Ammon's horn (tissue), 1 donor: ENCODE measurements around the gene PRC1.

Experiments used
- DNase-seq: peaks from one replicate; pipeline ENCODE4 v3.0.0-alpha.2; 2016; ENCODE audit warnings: low spot score

The PRC1 gene

DNA sequence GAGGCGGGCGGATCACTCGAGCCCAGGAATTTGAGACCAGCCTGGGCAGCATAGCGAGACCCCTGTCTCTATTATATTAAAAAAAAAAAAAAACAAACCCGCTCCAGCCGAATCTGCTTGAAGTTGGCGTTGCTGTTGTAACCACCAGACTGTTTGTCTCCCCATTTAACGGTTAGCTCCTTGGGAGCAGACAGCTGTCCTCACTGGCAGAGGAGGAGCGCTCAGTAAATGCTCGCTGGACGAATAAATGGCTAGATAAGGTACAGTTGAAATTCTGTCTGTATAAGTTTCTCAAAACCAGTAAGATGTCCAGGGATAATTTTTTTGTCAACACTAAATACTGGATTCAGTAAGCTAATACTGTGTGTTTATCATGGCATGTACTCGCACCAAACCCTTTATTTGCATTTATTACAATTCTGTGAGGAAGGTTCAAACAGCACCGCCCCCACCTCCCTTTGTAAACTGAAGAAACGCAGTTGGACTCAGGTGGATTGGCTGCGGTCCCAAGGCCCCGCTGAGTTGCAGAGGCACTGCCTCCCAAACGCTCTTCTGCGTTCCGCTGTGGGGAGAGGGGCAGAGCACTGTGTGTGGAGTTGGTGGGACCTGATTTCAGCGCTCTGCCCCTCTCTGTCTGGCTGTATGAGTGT lies 38.6 kb downstream of the PRC1 start:
- no peak for DNase-seq

DNA sequence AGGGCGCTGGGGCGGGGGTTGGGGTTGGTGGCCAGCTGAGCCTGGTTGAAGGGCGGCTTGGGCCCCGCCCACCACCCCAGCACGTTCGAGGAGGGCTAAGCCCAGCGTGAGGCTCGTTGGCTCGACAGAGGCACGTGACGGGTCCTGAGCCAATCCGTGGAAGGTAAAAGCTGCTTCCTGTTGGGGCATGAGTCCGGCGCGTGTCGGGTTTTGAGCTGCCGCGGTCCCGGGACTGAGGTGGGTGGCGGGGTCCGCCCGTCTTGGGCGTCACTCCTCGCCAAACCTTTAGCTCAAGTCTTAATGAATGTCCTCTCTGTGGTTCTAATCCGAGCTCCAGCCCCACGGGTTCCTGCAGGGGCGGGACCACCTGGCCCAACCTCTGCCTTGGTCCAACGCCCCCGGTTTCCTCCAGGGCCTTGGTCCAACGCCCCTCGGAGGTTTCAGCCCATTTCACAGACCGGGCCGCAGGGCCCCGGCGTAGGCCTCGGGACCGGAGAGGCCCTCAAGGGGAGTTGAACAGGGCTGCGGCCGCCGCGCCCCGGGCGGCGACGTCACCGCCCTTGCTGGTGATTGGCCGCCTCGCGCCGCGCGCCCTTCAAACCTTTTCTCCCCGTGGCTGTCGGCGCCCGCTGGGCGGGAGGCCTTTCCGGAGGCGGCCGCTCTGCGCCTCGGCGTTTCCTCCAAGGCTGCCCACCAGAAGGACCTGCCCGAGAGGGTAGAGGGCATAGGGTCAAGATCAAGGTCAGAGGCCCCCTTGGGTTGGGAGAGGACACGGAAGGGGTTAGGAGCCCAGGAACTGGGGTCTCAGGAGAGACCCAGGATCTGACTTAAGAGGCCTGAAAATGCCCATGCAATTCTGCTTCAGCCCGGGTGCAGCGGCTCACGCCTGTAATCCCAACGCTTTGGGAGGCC lies 39.4 kb downstream of the PRC1 start, which contains the start of gene RCCD1:
TSS of gene RCCD1 (plus strand) at position 173 of the 912 bp plus-strand sequence. CDS start 1,851 bp downstream, outside the sequence.
- peak; percentile 98 for DNase-seq

DNA sequence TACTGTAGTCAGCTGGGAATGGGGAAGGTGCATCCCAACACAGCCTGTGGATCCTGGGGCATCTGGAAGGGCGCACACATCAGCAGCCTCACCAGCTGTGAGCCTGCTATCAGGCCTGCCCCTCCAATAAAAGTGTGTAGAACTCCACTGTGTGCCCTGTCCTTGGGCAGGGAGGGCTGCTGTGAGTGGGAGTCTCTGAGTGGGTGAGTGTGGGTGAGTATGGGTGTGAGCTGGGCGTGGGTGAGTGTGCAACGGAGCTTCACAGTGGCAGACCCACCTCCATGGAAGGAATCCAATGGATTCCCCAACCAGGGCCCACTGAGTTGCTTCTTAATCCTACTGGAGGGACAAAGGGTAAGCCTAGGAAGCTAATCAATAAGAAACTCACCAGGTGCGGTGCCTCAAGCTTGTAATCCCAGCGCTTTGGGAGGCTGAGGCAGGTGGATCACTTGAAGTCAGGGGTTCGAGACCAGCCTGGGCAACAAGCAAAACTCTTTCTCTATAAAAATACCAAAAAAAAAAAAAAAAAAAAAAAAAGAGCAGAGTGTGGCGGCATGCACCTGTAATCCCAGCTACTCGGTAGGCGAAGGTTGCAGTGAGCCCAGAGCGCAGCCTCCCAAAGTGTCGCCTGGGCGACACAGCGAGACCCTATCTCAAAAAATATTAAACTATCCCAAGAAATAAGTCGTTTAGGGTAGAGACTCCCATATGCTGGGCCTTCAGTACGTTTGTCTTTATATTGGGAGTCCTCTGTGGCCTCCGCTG lies 40.2 kb downstream of the PRC1 start:
- no peak for DNase-seq

DNA sequence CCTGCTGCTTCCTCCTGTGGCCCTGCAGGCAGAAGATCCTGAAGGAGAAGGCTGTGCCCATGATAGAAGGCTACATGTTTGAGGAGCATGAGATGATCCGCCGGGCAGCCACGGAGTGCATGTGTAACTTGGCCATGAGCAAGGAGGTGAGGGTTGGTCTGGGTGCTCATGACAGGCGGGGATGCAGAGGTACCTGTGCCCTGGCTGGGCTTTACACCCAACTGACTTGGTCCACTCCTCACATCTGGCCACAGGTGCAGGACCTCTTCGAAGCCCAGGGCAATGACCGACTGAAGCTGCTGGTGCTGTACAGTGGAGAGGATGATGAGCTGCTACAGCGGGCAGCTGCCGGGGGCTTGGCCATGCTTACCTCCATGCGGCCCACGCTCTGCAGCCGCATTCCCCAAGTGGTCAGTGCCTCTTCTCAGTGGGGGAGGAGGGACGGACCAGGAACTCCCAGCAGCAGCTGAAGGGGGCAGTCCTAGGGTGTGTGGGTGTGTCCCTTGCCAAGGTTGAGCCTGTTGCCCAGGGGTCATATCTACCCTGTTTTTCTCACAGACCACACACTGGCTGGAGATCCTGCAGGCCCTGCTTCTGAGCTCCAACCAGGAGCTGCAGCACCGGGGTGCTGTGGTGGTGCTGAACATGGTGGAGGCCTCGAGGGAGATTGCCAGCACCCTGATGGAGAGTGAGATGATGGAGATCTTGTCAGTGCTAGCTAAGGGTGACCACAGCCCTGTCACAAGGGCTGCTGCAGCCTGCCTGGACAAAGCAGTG lies 41.2 kb downstream of the PRC1 start:
- DNase-seq: no peak

DNA sequence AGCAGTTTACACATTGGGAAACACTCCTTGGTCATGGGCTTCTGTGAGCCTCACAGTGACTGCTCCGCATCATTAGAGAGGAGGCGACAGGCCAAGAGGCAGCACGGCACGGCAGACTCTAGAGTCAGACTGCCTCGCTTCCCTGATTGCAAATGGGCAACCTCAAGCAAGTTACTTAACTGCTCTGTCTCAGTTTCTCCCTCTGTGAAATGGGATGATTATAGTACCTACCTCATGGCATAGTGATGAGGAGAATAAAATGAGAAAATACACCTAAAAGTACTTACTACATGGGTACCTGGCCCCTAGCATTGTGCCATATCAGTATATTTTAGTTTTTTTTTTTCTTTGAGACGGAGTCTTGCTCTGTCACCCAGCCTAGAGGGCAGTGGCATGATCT lies 43.7 kb downstream of the PRC1 start:
- no peak for DNase-seq

DNA sequence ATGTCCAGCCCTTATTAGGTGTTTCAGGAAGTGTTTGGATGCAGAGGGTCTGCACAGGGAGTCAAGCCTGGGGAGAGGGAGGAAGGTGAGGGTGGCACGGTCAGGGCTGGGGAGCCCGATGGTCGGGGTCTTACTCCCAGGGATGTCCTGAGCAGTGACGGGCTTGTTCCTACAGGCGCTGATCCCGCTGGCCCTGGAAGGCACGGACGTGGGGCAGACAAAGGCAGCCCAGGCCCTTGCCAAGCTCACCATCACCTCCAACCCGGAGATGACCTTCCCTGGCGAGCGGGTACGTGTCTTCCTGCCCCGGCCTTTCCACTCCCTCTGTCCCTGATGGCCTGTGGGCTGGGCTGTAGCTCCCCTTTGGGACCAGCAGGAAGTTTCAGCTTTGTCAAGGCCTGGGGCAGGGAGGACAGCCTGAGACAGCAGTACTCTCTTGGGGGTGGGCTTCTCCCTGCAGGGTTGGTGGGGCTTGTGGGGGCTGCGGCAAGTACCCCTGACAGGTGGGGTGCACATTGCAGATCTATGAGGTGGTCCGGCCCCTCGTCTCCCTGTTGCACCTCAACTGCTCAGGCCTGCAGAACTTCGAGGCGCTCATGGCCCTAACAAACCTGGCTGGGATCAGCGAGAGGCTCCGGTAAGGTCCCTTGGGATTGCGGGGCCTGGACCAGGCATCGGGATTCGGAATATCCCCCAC lies 44.2 kb downstream of the PRC1 start:
- no peak for DNase-seq

DNA sequence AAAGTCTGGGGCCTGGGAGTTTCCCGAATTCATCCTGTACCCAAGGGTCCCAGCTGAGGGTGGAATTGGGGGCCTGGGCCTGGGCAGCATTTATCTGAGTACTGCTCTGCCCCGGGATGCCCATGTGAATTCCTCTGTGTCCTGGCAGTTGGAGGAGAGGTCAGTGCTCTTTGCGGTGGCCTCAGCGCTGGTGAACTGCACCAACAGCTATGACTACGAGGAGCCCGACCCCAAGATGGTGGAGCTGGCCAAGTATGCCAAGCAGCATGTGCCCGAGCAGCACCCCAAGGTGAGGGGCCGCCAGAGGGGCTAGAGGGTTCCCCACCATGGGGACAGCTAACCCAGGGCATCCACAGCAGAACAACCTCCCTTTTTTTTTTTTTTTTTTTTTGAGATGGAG lies 45.8 kb downstream of the PRC1 start:
- no peak for DNase-seq

DNA sequence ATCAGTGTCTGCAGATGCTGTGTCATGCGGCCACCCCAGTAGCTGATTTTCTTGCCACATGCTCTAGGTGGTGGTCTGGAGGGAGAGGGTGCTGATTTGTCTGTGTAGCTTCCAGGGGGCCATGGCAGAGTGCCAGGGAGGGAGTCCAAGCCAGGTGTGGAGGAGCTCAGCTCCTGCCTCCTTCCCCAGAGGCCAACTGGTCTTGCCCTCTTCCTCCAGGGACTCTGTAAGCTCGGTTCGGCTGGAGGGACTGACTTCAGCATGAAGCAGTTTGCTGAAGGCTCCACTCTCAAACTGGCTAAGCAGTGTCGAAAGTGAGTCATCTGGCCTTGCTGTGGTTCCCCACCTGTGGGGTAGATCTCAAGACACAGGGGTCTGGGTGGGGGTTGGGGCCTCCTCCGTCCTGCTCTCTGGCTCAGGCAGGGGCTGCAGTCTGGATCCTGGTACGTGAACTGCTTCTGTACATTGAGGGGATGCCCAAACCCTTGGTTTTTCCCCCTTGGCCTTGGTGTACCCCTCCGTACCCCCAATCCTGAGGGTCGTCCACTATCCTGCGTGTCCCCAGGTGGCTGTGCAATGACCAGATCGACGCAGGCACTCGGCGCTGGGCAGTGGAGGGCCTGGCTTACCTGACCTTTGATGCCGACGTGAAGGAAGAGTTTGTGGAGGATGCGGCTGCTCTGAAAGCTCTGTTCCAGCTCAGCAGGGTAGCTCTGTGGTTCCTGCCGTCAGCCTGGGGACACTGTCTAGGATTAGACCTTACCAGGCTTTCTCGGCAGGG lies 46.6 kb downstream of the PRC1 start:
- no peak for DNase-seq

DNA sequence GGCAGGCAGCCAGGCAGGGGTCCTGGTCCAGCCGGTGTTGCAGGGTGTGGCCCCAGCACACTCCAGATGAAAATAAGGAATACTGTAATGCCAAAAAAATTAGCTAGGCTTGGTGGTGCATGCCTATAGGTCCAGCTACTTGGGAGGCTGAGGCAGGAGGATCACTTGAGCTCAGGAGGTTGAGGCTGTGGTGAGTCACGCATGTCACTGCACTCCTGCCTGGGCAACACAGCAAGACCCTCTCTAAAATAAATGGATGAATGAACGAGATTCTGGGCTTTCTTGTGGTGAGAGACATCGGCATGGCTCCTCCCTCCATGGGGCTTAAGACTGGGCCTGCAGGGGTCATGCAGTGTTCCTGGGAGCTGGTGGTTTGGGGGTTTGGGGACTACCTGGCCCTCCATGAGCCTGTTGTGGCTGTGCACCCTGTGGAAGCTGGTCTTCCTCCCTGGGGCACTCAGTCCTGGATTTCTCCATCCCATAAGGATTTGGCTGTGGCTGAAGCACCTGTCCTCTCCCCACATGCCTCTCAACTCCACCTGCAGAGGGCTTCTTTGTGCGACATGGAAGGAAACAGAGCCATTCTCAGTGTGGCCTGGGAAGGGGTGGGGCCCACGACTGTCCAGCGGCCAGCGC lies 47.3 kb downstream of the PRC1 start:
- DNase-seq: no peak

DNA sequence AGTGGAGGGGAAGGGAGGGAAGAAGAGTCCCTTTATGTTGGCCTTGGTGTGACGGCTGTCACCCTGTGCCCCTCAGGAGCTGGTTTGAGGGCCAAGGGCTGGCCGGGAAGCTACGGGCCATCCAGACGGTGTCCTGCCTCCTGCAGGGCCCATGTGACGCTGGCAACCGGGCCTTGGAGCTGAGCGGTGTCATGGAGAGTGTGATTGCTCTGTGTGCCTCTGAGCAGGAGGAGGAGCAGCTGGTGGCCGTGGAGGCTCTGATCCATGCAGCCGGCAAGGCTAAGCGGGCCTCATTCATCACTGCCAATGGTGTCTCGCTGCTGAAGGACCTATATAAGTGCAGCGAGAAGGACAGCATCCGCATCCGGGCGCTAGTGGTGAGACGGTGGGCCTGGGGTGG lies 47.8 kb downstream of the PRC1 start:
- DNase-seq: no peak

DNA sequence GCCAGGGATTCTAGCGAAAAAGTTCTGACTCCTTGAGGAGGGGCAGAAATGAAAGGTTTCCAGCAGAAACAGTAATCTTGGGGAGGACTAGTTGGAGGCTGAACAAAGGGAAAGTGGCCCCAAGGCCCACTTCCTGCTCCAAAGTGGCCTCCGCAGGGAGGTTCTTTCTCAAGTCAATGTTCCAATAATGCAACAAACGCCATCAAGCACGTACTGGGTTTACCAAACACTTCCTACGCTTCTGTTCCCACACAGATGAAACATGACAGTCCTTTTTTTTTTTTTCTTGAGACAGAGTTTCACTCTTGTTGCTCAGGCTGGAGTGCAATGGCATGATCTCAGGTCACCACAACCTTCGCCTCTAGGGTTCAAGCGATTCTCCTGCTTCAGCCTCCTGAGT lies 49.2 kb downstream of the PRC1 start:
- DNase-seq: no peak

DNA sequence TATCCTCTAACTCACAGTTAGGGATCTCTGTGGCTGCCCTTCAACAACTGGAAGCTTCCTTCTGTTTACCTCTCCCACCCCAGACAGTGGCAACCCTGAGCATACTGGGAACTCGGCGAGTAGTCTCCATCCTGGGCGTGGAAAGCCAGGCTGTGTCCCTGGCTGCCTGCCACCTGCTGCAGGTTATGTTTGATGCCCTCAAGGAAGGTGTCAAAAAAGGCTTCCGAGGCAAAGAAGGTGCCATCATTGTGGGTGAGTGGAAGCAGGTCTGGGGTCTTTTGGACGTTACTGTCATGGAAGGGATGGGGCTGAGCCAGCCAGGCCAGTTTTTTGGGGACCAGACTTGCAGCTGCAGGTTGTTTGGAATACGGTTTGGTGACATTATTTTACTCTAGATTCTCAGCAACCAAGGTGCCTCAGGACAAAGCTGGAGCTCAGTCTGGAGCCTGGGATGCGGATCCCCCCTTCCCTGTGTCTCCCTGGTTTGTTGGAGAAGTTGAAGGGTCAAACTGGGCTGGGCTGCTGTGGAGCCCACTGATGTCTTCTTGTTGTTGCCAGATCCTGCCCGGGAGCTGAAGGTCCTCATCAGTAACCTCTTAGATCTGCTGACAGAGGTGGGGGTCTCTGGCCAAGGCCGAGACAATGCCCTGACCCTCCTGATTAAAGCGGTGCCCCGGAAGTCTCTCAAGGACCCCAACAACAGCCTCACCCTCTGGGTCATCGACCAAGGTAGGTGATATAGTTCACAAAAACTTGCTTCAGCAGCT lies 51.8 kb downstream of the PRC1 start:
- DNase-seq: no peak

DNA sequence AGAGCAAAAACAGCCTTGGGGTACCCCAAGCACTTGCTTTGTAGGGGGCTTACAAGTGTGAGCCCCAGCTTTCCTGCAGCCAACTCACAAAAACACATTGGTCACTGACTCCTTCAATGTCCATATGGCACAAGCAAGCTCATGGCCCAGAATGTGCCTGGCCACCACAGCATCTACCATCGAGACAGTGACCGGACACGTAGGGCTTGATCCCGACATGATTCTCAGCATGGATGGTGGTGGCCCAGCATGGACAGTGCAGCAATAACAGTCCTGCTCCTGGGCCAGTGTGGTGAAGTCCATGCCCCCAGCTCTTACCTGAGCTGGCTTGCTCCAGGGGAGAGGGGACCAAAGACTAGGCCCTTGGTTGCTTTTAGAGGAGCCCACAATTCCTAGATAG lies 53.3 kb downstream of the PRC1 start:
- DNase-seq: no peak

DNA sequence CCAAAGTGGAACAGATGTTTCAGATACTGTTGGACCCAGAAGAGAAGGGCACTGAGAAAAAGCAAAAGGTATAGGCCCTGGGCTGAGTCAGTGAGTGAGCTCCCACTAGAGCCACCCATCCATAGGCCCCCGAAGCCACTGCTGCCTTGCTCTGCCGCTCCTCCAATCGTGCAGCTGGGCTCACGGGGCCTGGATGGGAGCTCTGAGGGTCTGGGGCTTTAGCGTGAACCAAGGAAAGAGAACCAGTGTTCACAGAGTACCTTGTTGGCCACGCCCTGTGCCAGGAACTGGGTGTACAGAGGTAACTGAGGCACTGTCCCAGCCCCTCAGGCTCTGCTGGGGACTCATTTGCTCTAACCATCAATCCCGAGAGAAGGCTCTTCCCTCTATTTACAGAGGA lies 54.6 kb downstream of the PRC1 start:
- DNase-seq: no peak

DNA sequence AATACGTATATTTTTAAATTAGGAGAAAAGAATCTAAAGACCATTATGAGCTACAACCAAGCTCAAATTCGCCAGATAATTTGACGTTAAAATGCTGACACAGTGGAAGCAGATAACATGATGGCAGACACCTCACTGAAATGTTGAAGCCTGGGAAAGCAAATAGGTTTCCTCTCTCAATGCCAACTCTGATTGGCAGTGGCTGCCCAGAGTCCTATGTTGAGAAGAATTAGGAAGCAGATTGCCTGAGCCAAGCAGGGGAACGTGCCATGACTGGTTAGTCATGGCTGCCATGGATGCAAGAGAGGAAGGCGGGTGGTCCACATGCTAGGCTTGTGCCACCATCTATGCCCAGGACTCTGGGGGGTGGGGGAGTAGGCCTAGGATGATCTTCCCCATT lies 56.1 kb downstream of the PRC1 start:
- no peak for DNase-seq

DNA sequence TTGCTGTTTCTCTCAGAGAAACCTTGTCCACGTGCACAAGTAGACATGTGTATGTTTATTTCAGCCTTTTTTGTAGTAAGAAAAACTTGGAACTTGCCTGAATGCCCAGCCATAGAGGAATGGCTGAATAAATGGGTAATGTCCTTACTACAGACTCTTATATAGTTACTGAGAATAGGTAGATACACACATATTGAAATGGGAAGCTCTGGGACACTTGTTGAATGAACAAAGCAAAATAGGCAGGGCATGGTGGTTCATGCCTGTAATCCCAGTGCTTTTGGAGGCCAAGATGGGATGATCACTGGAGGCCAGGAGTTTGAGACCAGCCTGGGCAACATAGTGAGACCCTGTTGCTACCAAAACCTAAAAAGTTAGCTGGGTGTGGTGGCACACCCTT lies 57.5 kb downstream of the PRC1 start:
- no peak for DNase-seq

DNA sequence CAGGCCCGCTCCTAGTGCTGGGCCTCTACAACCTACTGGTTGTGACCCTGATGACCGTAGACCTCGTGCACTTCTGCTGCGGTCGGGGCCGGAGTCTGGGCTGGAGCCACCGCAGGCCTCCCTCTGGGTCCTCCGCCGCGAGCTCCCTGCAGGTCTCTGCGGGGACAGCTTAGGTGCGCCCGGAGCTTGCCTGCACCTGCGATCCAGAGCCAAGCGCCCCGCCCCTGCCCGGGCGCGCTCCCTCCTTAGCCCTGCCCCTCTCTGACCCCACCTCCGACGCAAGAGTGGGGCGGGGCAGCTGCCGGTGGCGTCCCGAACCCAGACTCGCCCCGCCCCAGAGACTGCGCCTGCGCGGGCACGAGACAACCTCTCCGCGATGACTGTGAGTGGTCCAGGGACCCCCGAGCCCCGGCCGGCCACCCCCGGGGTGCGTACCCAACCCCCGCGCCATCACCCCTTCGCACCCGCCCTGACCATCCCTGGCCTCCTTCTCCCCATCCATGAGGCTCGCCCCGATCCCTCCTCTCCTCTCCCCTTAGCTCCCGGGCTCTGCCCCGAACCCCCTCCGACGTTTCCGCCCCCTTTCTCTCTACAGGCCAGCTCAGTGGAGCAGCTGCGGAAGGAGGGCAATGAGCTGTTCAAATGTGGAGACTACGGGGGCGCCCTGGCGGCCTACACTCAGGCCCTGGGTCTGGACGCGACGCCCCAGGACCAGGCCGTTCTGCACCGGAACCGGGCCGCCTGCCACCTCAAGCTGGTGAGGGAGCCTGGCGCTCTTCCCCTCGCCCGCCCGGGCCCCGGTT lies 59.2 kb downstream of the PRC1 start, which contains the start of gene UNC45A:
TSS of gene UNC45A (plus strand) at position 337 of the 803 bp plus-strand sequence. CDS start at position 377, 40 bp downstream.
- peak; percentile 94 for DNase-seq
